ENCODE data around the gene HHAT.

HHAT gene

GRCh38 chr1:210663730-210664573 is 335.2 kb downstream of the HHAT start:
- H3K27me3 Mint-ChIP-seq (ENCODE audit: low read depth, poor library complexity), result peaks cover 12% of the 10 kb centered on the region
- no peaks in the 10 kb centered on the region for H3K36me3 Mint-ChIP-seq (ENCODE audit: low read depth)
- DNase-seq, result no peak
- peaks cover 4% of the 10 kb centered on the region for H3K9me3 Mint-ChIP-seq
- no peak overlapping the region for H3K27ac Mint-ChIP-seq
- H3K4me3 Mint-ChIP-seq, result no peak overlapping the region
- no peaks in the 10 kb centered on the region for H3K4me1 Mint-ChIP-seq
- TF ChIP-seq, protein P1, sequence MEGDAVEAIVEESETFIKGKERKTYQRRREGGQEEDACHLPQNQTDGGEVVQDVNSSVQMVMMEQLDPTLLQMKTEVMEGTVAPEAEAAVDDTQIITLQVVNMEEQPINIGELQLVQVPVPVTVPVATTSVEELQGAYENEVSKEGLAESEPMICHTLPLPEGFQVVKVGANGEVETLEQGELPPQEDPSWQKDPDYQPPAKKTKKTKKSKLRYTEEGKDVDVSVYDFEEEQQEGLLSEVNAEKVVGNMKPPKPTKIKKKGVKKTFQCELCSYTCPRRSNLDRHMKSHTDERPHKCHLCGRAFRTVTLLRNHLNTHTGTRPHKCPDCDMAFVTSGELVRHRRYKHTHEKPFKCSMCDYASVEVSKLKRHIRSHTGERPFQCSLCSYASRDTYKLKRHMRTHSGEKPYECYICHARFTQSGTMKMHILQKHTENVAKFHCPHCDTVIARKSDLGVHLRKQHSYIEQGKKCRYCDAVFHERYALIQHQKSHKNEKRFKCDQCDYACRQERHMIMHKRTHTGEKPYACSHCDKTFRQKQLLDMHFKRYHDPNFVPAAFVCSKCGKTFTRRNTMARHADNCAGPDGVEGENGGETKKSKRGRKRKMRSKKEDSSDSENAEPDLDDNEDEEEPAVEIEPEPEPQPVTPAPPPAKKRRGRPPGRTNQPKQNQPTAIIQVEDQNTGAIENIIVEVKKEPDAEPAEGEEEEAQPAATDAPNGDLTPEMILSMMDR (IDR thresholded peaks at IDR 0.05), result no peak

- no peak overlapping the region for H3K4me3 Mint-ChIP-seq
- no peaks in the 10 kb centered on the region for H3K36me3 Mint-ChIP-seq (ENCODE audit: low read depth)
- no peak for DNase-seq
- no peaks in the 10 kb centered on the region for H3K4me1 Mint-ChIP-seq
- peaks cover 6% of the 10 kb centered on the region for H3K27me3 Mint-ChIP-seq (ENCODE audit: low read depth, poor library complexity)
- H3K9me3 Mint-ChIP-seq, result no peaks in the 10 kb centered on the region
- no peak overlapping the region for H3K27ac Mint-ChIP-seq
- TF ChIP-seq, protein P1 (IDR thresholded peaks at IDR 0.05), result no peak
These were observed 341.2 kb downstream of the HHAT start for GRCh38 chr1:210669951-210670350.

DNA sequence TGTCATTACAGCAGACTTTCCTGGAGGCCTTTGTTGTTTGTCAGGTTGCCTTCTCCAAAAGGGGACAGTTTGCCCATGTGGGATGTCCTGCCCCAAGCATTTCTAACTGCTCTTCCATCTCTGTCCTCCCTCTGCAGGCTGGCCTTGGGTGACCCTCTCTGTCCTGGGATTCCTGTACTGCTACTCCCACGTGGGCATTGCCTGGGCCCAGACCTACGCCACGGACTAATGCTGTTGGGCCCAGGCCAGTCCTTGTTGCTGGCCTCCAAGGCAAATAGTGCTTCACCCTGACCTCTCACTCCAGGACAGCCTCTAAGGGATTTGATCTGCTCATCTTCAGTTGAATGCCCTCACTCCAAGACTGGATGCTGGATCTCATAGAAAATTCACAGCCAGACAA is 345.4 kb downstream of the HHAT start:
- no peaks in the 10 kb centered on the region for H3K4me1 Mint-ChIP-seq
- no peaks in the 10 kb centered on the region for H3K9me3 Mint-ChIP-seq

GRCh38 chr1:210676539-210676938 is 347.8 kb downstream of the HHAT start:
- peaks cover 8% of the 10 kb centered on the region for H3K27me3 Mint-ChIP-seq (ENCODE audit: low read depth, poor library complexity)
- DNase-seq, result no peak
- H3K36me3 Mint-ChIP-seq (ENCODE audit: low read depth), result no peaks in the 10 kb centered on the region
- TF ChIP-seq, protein P1 (IDR thresholded peaks at IDR 0.05), result no peak
- H3K9me3 Mint-ChIP-seq, result no peaks in the 10 kb centered on the region
- no peaks in the 10 kb centered on the region for H3K4me1 Mint-ChIP-seq
- H3K27ac Mint-ChIP-seq, result no peak overlapping the region
- no peak overlapping the region for H3K4me3 Mint-ChIP-seq

More for the DNA sequence above, 345.4 kb downstream of the HHAT start:
- Mint-ChIP-seq H3K4me3 (no peak overlapping the region), H3K27me3 (ENCODE audit: low read depth, poor library complexity) (peaks cover 6% of the 10 kb centered on the region), H3K27ac (no peak overlapping the region), H3K36me3 (ENCODE audit: low read depth) (no peaks in the 10 kb centered on the region)
- TF ChIP-seq, protein P1 (IDR thresholded peaks at IDR 0.05), result no peak
- no peak for DNase-seq

GRCh38 chr1:210677533-210677932 is 348.8 kb downstream of the HHAT start:
- Mint-ChIP-seq H3K4me1 (no peaks in the 10 kb centered on the region), H3K4me3 (no peak overlapping the region), H3K36me3 (ENCODE audit: low read depth) (no peaks in the 10 kb centered on the region), H3K27me3 (ENCODE audit: low read depth, poor library complexity) (peaks cover 8% of the 10 kb centered on the region), H3K9me3 (no peaks in the 10 kb centered on the region), H3K27ac (no peak overlapping the region)
- no peak for DNase-seq
- TF ChIP-seq, protein P1 (IDR thresholded peaks at IDR 0.05), result no peak

GRCh38 chr1:210678306-210678705 is 349.6 kb downstream of the HHAT start:
- TF ChIP-seq, protein P1 (IDR thresholded peaks at IDR 0.05), result no peak
- H3K4me1 Mint-ChIP-seq, result no peaks in the 10 kb centered on the region
- no peak for DNase-seq

More at GRCh38 chr1:210678306-210678705, 349.6 kb downstream of the HHAT start:
- Mint-ChIP-seq H3K27me3 (ENCODE audit: low read depth, poor library complexity) (peaks cover 4% of the 10 kb centered on the region), H3K9me3 (no peaks in the 10 kb centered on the region), H3K27ac (no peak overlapping the region), H3K4me3 (no peak overlapping the region), H3K36me3 (ENCODE audit: low read depth) (no peaks in the 10 kb centered on the region)
